Measurements from ENCODE around the gene ADAMTSL1.

The ADAMTSL1 gene

DNA sequence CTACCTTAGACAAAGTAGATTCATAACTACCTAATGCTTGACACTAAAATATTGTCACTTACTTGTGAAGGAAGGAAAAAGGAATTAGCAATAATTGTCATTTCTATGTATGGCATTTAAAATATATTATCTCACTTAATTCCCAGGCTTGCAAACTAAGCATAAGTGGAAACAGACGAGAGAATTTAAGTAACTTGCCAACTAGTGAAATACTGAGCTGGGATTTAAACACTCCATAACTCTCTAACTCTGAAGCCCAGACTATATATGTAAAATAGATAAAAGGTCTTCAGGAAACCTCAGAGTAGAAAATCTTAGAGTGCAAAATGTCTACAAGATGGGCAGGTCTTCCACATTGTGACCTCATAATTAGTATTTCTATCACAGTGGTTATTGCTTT lies 301.3 kb downstream of the ADAMTSL1 start:
- Mint-ChIP-seq H3K9me3 (no peaks in the 10 kb centered on the region), H3K27ac (no peak overlapping the region), H3K27me3 (peaks cover 17% of the 10 kb centered on the region), H3K4me3 (no peak overlapping the region), H3K4me1 (no peaks in the 10 kb centered on the region)
- no peak for DNase-seq
- no peak for ATAC-seq

DNA sequence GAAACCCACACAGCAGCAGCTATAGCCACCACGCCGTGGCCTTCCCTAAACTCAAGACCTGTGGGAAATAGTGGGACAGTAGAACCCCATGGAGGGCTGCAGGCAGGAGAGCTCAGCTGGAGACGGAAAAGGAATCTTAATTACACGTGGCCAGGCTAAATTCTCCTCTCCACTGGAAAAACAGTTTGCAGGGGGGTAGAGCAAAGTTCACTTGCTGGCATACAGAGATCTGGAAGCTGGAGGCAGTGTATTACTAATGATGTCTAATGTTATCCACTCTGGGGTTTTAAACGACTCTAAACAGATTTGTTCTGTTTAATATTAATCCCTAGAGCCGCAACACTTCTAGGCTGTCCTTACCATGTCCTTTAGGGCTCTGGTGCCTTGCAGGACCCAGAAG lies 302.0 kb downstream of the ADAMTSL1 start:
- H3K27ac Mint-ChIP-seq, result no peak overlapping the region
- peaks cover 17% of the 10 kb centered on the region for H3K27me3 Mint-ChIP-seq
- ATAC-seq (no peak), DNase-seq (no peak)
- no peaks in the 10 kb centered on the region for H3K9me3 Mint-ChIP-seq
- H3K4me3 Mint-ChIP-seq, result no peak overlapping the region
- H3K4me1 Mint-ChIP-seq, result no peaks in the 10 kb centered on the region

DNA sequence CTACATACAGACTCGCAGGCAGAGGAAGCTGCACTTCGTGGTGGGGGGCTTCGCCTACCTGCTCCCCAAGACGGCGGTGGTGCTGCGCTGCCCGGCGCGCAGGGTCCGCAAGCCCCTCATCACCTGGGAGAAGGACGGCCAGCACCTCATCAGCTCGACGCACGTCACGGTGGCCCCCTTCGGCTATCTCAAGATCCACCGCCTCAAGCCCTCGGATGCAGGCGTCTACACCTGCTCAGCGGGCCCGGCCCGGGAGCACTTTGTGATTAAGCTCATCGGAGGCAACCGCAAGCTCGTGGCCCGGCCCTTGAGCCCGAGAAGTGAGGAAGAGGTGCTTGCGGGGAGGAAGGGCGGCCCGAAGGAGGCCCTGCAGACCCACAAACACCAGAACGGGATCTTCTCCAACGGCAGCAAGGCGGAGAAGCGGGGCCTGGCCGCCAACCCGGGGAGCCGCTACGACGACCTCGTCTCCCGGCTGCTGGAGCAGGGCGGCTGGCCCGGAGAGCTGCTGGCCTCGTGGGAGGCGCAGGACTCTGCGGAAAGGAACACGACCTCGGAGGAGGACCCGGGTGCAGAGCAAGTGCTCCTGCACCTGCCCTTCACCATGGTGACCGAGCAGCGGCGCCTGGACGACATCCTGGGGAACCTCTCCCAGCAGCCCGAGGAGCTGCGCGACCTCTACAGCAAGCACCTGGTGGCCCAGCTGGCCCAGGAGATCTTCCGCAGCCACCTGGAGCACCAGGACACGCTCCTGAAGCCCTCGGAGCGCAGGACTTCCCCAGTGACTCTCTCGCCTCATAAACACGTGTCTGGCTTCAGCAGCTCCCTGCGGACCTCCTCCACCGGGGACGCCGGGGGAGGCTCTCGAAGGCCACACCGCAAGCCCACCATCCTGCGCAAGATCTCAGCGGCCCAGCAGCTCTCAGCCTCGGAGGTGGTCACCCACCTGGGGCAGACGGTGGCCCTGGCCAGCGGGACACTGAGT lies 303.2 kb downstream of the ADAMTSL1 start:
- H3K27ac Mint-ChIP-seq, result peak overlapping the region in 1 of 2 donors; percentile 20
- no peaks in the 10 kb centered on the region for H3K4me1 Mint-ChIP-seq
- H3K4me3 Mint-ChIP-seq, result no peak overlapping the region
- H3K27me3 Mint-ChIP-seq, result peaks cover 8% of the 10 kb centered on the region
- DNase-seq (no peak), ATAC-seq (peak; percentile 42)
- H3K9me3 Mint-ChIP-seq, result no peaks in the 10 kb centered on the region

- H3K27me3 Mint-ChIP-seq, result peaks cover 8% of the 10 kb centered on the region
- DNase-seq (no peak), ATAC-seq (no peak)
- no peak overlapping the region for H3K4me3 Mint-ChIP-seq
- no peaks in the 10 kb centered on the region for H3K9me3 Mint-ChIP-seq
- H3K4me1 Mint-ChIP-seq, result no peaks in the 10 kb centered on the region
- no peak overlapping the region for H3K27ac Mint-ChIP-seq
These were observed 304.2 kb downstream of the ADAMTSL1 start for GRCh38 chr9:18778147-18778546.

DNA sequence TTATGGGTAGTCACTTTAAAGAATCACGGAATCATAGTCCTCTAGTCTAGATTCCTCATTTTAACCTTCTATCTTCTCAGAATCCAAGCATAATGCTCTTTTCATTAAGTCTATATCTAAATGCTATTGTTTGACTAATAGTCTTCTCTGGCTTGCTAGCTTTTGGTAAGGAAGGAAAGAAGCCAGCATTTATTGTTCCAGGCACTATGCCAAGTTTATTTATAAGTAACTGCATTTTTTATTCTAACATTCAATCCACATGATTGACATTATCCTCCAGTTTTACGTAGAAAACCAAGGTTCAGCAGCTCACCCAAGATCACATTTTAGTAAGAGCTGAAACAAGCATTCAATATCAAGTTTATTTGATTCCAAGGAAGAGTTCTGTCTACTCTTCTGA lies 304.9 kb downstream of the ADAMTSL1 start:
- H3K4me3 Mint-ChIP-seq, result no peak overlapping the region
- H3K4me1 Mint-ChIP-seq, result no peaks in the 10 kb centered on the region
- ATAC-seq (no peak), DNase-seq (no peak)
- H3K9me3 Mint-ChIP-seq, result no peaks in the 10 kb centered on the region
- peaks cover 8% of the 10 kb centered on the region for H3K27me3 Mint-ChIP-seq
- no peak overlapping the region for H3K27ac Mint-ChIP-seq

GRCh38 chr9:18783909-18784308 lies 310.0 kb downstream of the ADAMTSL1 start:
- ATAC-seq, result no peak

GRCh38 chr9:18785604-18786003 lies 311.7 kb downstream of the ADAMTSL1 start:
- Mint-ChIP-seq H3K4me1 (no peaks in the 10 kb centered on the region), H3K27ac (no peak overlapping the region), H3K9me3 (no peaks in the 10 kb centered on the region), H3K27me3 (no peaks in the 10 kb centered on the region), H3K4me3 (no peak overlapping the region)
- DNase-seq (no peak), ATAC-seq (no peak)

More at GRCh38 chr9:18783909-18784308, 310.0 kb downstream of the ADAMTSL1 start:
- H3K4me1 Mint-ChIP-seq, result no peaks in the 10 kb centered on the region
- no peaks in the 10 kb centered on the region for H3K9me3 Mint-ChIP-seq
- DNase-seq, result no peak
- H3K27me3 Mint-ChIP-seq, result no peaks in the 10 kb centered on the region
- no peak overlapping the region for H3K4me3 Mint-ChIP-seq
- no peak overlapping the region for H3K27ac Mint-ChIP-seq

DNA sequence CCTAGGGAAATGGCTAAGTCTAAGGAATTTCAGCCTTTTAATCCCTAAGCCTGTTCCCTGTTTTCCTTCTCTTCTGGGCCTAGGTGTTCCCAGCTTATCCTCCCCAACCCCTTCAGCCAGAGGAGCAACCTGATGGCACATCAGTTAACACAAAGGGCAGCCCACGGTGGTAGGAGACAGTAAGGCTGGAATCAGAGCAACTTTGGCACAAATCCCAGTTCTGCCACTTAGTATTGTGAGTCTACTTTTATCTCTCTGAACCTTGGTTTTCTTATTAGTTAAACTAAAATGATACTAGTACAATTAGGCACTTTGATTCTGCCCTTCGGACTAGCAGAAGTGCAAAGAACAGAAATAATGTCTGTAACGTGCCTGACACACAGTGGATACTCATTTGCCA lies 312.2 kb downstream of the ADAMTSL1 start:
- H3K27me3 Mint-ChIP-seq, result no peaks in the 10 kb centered on the region
- DNase-seq (no peak), ATAC-seq (no peak)
- no peak overlapping the region for H3K27ac Mint-ChIP-seq
- H3K9me3 Mint-ChIP-seq, result no peaks in the 10 kb centered on the region
- H3K4me3 Mint-ChIP-seq, result no peak overlapping the region
- no peaks in the 10 kb centered on the region for H3K4me1 Mint-ChIP-seq

GRCh38 chr9:18786911-18787650 lies 313.1 kb downstream of the ADAMTSL1 start:
- Mint-ChIP-seq H3K4me3 (no peak overlapping the region), H3K27me3 (no peaks in the 10 kb centered on the region)
- DNase-seq, result no peak

DNA sequence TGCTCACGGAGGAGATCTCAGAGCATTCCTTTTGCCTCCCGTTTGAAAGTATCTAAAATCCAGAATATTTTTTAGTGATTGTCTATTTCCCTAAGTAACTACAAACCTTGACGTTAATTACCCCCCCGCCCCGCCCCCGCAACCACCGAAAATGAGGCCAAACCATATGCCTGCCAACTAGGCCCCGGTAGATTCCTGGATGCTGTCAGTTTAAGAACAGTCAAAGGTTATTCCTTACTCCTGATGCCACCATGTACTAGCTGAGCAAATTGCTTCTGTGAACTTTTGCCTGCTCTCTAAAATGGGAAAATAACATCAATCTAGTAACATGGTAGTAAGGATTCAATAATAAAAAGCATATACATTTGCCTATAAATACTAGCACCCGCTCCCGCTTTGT lies 314.3 kb downstream of the ADAMTSL1 start:
- DNase-seq (no peak), ATAC-seq (no peak)
- Mint-ChIP-seq H3K4me3 (no peak overlapping the region), H3K9me3 (no peaks in the 10 kb centered on the region), H3K4me1 (no peaks in the 10 kb centered on the region), H3K27ac (no peak overlapping the region), H3K27me3 (no peaks in the 10 kb centered on the region)

More at GRCh38 chr9:18786911-18787650, 313.1 kb downstream of the ADAMTSL1 start:
- Mint-ChIP-seq H3K4me1 (no peaks in the 10 kb centered on the region), H3K27ac (peak overlapping the region in 1 of 2 donors; percentile 16), H3K9me3 (no peaks in the 10 kb centered on the region)
- ATAC-seq, result no peak

- H3K4me3 Mint-ChIP-seq, result no peak overlapping the region
- H3K27ac Mint-ChIP-seq, result no peak overlapping the region
- no peaks in the 10 kb centered on the region for H3K9me3 Mint-ChIP-seq
- DNase-seq, result no peak
- no peaks in the 10 kb centered on the region for H3K4me1 Mint-ChIP-seq
- H3K27me3 Mint-ChIP-seq, result no peaks in the 10 kb centered on the region
- ATAC-seq, result no peak
These were observed 317.1 kb downstream of the ADAMTSL1 start for GRCh38 chr9:18791074-18791473.

DNA sequence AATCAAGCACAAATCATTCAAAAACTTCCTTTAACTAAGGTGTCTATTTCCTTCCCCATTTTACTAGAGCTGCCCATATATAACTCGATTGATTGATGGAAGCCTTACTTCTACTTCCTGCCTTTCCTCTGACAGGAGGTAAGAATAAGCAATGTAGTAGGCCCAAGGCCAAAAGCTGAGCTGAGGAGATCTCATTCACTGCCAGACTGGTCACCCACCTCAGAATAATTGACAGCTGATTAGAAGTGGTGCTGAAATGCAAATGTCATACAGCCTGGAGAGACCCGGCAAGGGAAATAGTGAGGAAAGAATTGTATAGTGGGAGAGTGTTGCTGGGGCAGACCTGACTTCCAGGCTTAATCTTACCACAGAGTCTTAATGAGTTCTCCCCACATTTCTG lies 319.2 kb downstream of the ADAMTSL1 start:
- DNase-seq, result no peak
- no peaks in the 10 kb centered on the region for H3K4me1 Mint-ChIP-seq
- no peaks in the 10 kb centered on the region for H3K9me3 Mint-ChIP-seq
- no peak overlapping the region for H3K27ac Mint-ChIP-seq
- no peak for ATAC-seq
- H3K4me3 Mint-ChIP-seq, result no peak overlapping the region
- H3K27me3 Mint-ChIP-seq, result no peaks in the 10 kb centered on the region

DNA sequence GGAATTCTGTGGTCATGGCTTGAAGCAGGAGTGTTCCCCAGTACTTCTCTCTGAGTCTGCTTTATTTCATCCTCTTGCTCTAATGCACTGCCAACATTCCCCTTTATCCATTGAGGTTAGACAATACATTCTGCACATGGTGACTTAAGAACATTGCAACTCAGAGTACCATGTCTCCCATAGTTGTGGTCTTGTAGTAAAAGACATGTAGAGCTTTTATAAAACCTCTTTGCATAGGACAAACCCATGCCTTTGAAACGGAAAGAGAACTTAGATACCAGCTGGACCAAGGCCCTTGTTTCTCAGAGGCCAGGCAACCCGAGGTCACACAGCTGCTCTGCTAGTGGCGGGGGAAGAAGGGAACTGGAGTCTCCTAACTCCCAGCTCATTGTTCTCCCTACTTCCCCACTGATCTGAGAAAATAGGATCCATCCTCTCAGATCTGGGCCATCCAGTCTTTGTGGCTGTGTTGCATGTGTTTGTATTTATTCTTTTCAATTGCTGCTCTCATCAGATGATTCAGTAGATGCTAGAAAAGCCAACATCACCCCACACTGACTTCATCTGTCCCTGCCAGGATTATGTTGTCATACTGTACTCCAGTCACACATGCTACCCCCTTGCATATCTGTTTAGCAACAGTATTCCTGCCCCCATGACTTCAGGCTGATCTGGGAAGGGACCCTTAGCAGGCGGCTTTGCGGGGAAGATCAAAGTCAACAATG lies 322.2 kb downstream of the ADAMTSL1 start:
- Mint-ChIP-seq H3K27me3 (no peaks in the 10 kb centered on the region), H3K27ac (no peak overlapping the region), H3K4me3 (no peak overlapping the region), H3K4me1 (no peaks in the 10 kb centered on the region), H3K9me3 (no peaks in the 10 kb centered on the region)
- no peak for DNase-seq
- ATAC-seq, result no peak

DNA sequence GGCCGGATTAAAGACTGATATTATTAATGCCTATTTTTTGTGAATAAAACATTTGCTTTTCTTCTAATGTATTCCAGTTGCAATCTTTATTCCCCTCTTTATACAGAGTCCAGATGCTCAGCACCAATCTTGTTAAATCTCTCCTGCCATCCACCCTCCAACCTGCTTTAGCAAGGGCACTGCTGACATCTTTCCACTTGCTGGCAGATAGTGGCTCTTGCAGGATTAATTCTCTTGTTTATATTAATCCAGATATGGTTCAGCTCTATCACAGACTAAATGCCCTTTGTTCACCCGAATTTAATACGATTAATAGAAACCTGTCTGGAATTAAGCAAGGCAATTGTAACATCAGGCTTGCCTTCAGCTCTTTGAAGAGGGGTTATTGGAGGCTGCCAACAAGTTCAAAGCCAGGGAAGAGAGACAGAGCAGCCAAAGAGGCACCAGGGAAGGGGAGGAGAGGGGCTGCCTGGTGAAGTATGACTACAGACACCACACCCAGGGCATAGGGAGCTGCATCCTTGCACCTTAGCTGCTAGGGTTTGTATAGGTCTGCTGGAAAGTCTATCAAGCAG lies 322.8 kb downstream of the ADAMTSL1 start:
- Mint-ChIP-seq H3K27me3 (no peaks in the 10 kb centered on the region), H3K9me3 (no peaks in the 10 kb centered on the region), H3K4me3 (no peak overlapping the region), H3K4me1 (no peaks in the 10 kb centered on the region), H3K27ac (no peak overlapping the region)
- ATAC-seq (no peak), DNase-seq (no peak)

GRCh38 chr9:18798106-18798505 lies 324.2 kb downstream of the ADAMTSL1 start:
- no peak overlapping the region for H3K27ac Mint-ChIP-seq
- H3K27me3 Mint-ChIP-seq, result no peaks in the 10 kb centered on the region
- no peak for DNase-seq
- H3K4me3 Mint-ChIP-seq, result no peak overlapping the region
- no peak for ATAC-seq
- H3K4me1 Mint-ChIP-seq, result no peaks in the 10 kb centered on the region
- no peaks in the 10 kb centered on the region for H3K9me3 Mint-ChIP-seq
